Measurements from ENCODE around the gene HEY2. TPM values are rescaled to one million over a fixed set of nuclear protein-coding genes. Genes with fewer than 3 reads are reported as not detected.

The HEY2 gene
- total RNA-seq, 1 donor from 2014 or later, result 43.0 TPM

- Mint-ChIP-seq H3K36me3 (ENCODE audit: low read depth) (no peaks in the 10 kb centered on the region), H3K27ac (ENCODE audit: unreplicated experiment) (no peak overlapping the region)
These were observed 30.6 kb downstream of the HEY2 start for GRCh38 chr6:125779924-125780539.

GRCh38 chr6:125780540-125781313, 31.3 kb downstream of the HEY2 start:
- Mint-ChIP-seq H3K36me3 (ENCODE audit: low read depth) (no peaks in the 10 kb centered on the region), H3K4me1 (ENCODE audit: low read depth) (peaks cover 24% of the 10 kb centered on the region), H3K9me3 (ENCODE audit: low read depth) (peaks cover 5% of the 10 kb centered on the region), H3K4me3 (ENCODE audit: unreplicated experiment) (no peak overlapping the region), H3K27ac (ENCODE audit: unreplicated experiment) (no peak overlapping the region), H3K27me3 (ENCODE audit: low read depth) (no peaks in the 10 kb centered on the region)
- TF ChIP-seq CTCF (IDR thresholded peaks at IDR 0.05), result no peak
- DNase-seq (ENCODE audit: low spot score), result no peak

More at GRCh38 chr6:125779924-125780539, 30.6 kb downstream of the HEY2 start:
- no peaks in the 10 kb centered on the region for H3K27me3 Mint-ChIP-seq (ENCODE audit: low read depth)
- TF ChIP-seq CTCF (IDR thresholded peaks at IDR 0.05), result peak; percentile 58
- peaks cover 5% of the 10 kb centered on the region for H3K9me3 Mint-ChIP-seq (ENCODE audit: low read depth)
- H3K4me1 Mint-ChIP-seq (ENCODE audit: low read depth), result peaks cover 23% of the 10 kb centered on the region
- no peak overlapping the region for H3K4me3 Mint-ChIP-seq (ENCODE audit: unreplicated experiment)
- no peak for DNase-seq (ENCODE audit: low spot score)

GRCh38 chr6:125781314-125781868, 32.0 kb downstream of the HEY2 start:
- H3K36me3 Mint-ChIP-seq (ENCODE audit: low read depth), result peaks cover 3% of the 10 kb centered on the region
- no peaks in the 10 kb centered on the region for H3K27me3 Mint-ChIP-seq (ENCODE audit: low read depth)
- peaks cover 5% of the 10 kb centered on the region for H3K9me3 Mint-ChIP-seq (ENCODE audit: low read depth)
- DNase-seq (ENCODE audit: low spot score), result no peak
- no peak overlapping the region for H3K4me3 Mint-ChIP-seq (ENCODE audit: unreplicated experiment)
- peak; percentile 75 for TF ChIP-seq CTCF (IDR thresholded peaks at IDR 0.05)
- H3K27ac Mint-ChIP-seq (ENCODE audit: unreplicated experiment), result no peak overlapping the region
- H3K4me1 Mint-ChIP-seq (ENCODE audit: low read depth), result peaks cover 24% of the 10 kb centered on the region

DNA sequence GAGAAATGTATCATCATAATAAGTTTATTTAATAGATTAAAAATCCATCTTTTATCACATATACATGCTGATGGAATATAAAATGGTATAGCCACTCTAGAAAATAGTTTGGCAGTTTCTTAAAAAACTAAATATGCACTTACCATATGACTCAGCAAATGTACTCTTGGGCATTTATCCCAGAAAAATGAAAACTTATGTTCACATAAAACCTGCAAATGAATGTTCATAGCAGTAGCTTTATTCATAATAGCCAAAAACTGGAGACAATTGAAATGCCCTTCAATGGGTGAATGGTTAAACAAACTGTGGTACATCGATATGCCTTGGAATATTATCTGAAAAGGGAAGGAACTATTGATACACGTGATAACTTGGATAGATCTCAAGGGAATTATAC, 34.9 kb downstream of the HEY2 start:
- no peak for DNase-seq (ENCODE audit: low spot score)
- Mint-ChIP-seq H3K4me3 (ENCODE audit: unreplicated experiment) (peak overlapping the region; percentile 2), H3K9me3 (ENCODE audit: low read depth) (peaks cover 5% of the 10 kb centered on the region), H3K27ac (ENCODE audit: unreplicated experiment) (peak overlapping the region; percentile 81), H3K36me3 (ENCODE audit: low read depth) (peaks cover 11% of the 10 kb centered on the region), H3K4me1 (ENCODE audit: low read depth) (peaks cover 35% of the 10 kb centered on the region), H3K27me3 (ENCODE audit: low read depth) (no peaks in the 10 kb centered on the region)
- no peak for TF ChIP-seq CTCF (IDR thresholded peaks at IDR 0.05)

DNA sequence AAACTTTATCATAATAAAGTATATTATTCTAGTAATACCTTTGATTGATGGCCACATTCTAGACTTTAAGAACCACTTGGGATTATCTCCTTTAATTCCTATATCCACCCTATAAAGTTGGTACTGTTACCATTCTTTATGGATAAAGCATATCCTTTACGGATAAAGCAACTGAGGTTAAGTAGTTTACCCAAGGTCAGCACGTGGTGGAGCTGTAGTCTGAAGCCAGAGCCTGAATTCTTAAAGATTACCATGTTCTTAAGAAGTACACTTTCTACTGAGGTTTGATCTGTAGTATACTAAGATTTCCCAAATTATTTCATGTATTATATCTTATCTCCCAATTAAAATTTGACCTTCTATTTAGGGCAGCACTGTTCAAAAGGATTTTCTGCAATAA, 38.4 kb downstream of the HEY2 start:
- Mint-ChIP-seq H3K27ac (ENCODE audit: unreplicated experiment) (no peak overlapping the region), H3K9me3 (ENCODE audit: low read depth) (peaks cover under 1% of the 10 kb centered on the region), H3K4me1 (ENCODE audit: low read depth) (peaks cover 49% of the 10 kb centered on the region), H3K36me3 (ENCODE audit: low read depth) (peaks cover 11% of the 10 kb centered on the region), H3K27me3 (ENCODE audit: low read depth) (no peaks in the 10 kb centered on the region), H3K4me3 (ENCODE audit: unreplicated experiment) (no peak overlapping the region)
- DNase-seq (ENCODE audit: low spot score), result no peak
- peak; percentile 63 for TF ChIP-seq CTCF (IDR thresholded peaks at IDR 0.05)

Measured in chondrocyte (in vitro differentiated cells).